SU-DHL-6 (cell line): Measurements from ENCODE around the gene ITGB6.

ENCODE experiments used
- H2AFZ ChIP-seq: fragments of 200-600 bp; sonication (generic); 2 replicates; pipeline ENCODE4 v1.6.1; 2014; ENCODE audit warnings: low read depth, mild to moderate bottlenecking, moderate library complexity, mixed read lengths, antibody characterized with exemption, low read length; ENCODE audit not compliant: severe bottlenecking
- H3F3A ChIP-seq: fragments of 200-600 bp; shearing (Covaris generic); 2 replicates; pipeline ENCODE4 v1.6.0; 2016; ENCODE audit warnings: antibody characterized with exemption, mild to moderate bottlenecking; ENCODE audit not compliant: insufficient read depth
- H3K27ac ChIP-seq: fragments of 200-600 bp; sonication (generic); 2 replicates; pipeline ENCODE4 v1.5.1; 2016; ENCODE audit warnings: low read depth, mild to moderate bottlenecking, low read length, moderate library complexity, mixed read lengths
- H3K27me3 ChIP-seq: fragments of 200-600 bp; sonication (generic), shearing (Covaris generic); 2 replicates; pipeline ENCODE4 v1.6.0; 2014; ENCODE audit warnings: mild to moderate bottlenecking, low read length
- H3K36me3 ChIP-seq: fragments of 200-600 bp; sonication (generic); 2 replicates; pipeline ENCODE4 v1.6.1; 2014; ENCODE audit warnings: mild to moderate bottlenecking, low read length, mixed read lengths
- H3K4me2 ChIP-seq: fragments of 300-600, 200-600 bp; shearing (Covaris generic), sonication (generic); 2 replicates; pipeline ENCODE4 v1.6.0; 2014; ENCODE audit warnings: low read length, low read depth, mild to moderate bottlenecking; ENCODE audit not compliant: poor library complexity, severe bottlenecking
- H3K4me3 ChIP-seq: fragments of 200-600 bp; sonication (generic); 2 replicates; pipeline ENCODE4 v1.5.1; 2014; ENCODE audit warnings: antibody characterized with exemption, low read length, mild to moderate bottlenecking, mixed read lengths; ENCODE audit not compliant: insufficient read depth, poor library complexity, severe bottlenecking
- H3K79me2 ChIP-seq: fragments of 200-600 bp; sonication (generic); 2 replicates; pipeline ENCODE4 v1.6.1; 2014; ENCODE audit warnings: mild to moderate bottlenecking, low read length, moderate library complexity; ENCODE audit not compliant: insufficient read depth
- H3K9ac ChIP-seq: fragments of 200-600 bp; sonication (generic); 2 replicates; pipeline ENCODE4 v1.7.0; 2014; ENCODE audit warnings: mild to moderate bottlenecking, low read length
- H3K9me2 ChIP-seq: fragments of 200-600 bp; sonication (generic); replicated peaks from 2 replicates; pipeline ENCODE4 v1.6.1; 2014; ENCODE audit warnings: low read length; ENCODE audit not compliant: insufficient read depth
- H3K9me3 ChIP-seq: fragments of 200-600 bp; sonication (generic); 2 replicates; pipeline ENCODE4 v1.6.1; 2014; ENCODE audit warnings: low read length, mixed read lengths; ENCODE audit not compliant: insufficient read depth
- H4K20me1 ChIP-seq: fragments of 200-600 bp; sonication (generic); 2 replicates; pipeline ENCODE4 v1.6.1; 2014; ENCODE audit warnings: low read depth, mild to moderate bottlenecking, antibody characterized with exemption, low read length, moderate library complexity, mixed read lengths
- CTCF ChIP-seq: fragments of 200-600 bp; sonication (generic); IDR thresholded peaks from one replicate; pipeline ENCODE4 v1.5.1; 2017; ENCODE audit warnings: antibody characterized with exemption, mild to moderate bottlenecking, low read length, moderate library complexity; ENCODE audit not compliant: insufficient read depth, poor library complexity, severe bottlenecking
- EZH2phosphoT487 ChIP-seq: fragments of 200-600 bp; sonication (generic), shearing (Covaris generic); conservative IDR thresholded peaks from 2 replicates; pipeline ENCODE4 v1.6.1; 2018; ENCODE audit warnings: mild to moderate bottlenecking, antibody characterized with exemption, low read length, moderate library complexity, mixed read lengths

The ITGB6 gene

GRCh38 chr2:160222546-160223283 lies 22.6 kb upstream of the ITGB6 start:
- Histone ChIP-seq H3K4me2 (no peak overlapping the region), H2AFZ (no peak overlapping the region), H4K20me1 (no peaks in the 10 kb centered on the region), H3F3A (no peaks in the 10 kb centered on the region), H3K36me3 (no peaks in the 10 kb centered on the region), H3K9me2 (no peaks in the 10 kb centered on the region), H3K9ac (no peak overlapping the region), H3K79me2 (no peaks in the 10 kb centered on the region), H3K9me3 (no peaks in the 10 kb centered on the region), H3K4me3 (no peak overlapping the region), H3K27ac (no peak overlapping the region), H3K27me3 (no peaks in the 10 kb centered on the region)
- TF ChIP-seq EZH2phosphoT487 (no peak), CTCF (no peak)

- Histone ChIP-seq H3K27ac (no peak overlapping the region), H3K9me2 (no peaks in the 10 kb centered on the region), H3K9me3 (no peaks in the 10 kb centered on the region), H4K20me1 (no peaks in the 10 kb centered on the region), H3K27me3 (no peaks in the 10 kb centered on the region), H3K36me3 (no peaks in the 10 kb centered on the region), H3F3A (no peaks in the 10 kb centered on the region), H3K79me2 (no peaks in the 10 kb centered on the region), H3K9ac (no peak overlapping the region), H3K4me2 (no peak overlapping the region), H2AFZ (no peak overlapping the region), H3K4me3 (no peak overlapping the region)
- TF ChIP-seq CTCF = no peak
- TF ChIP-seq EZH2phosphoT487 = no peak
Measured at GRCh38 chr2:160221391-160222276, 21.6 kb upstream of the ITGB6 start.

- Histone ChIP-seq H3K27ac (no peak overlapping the region), H3K9ac (no peak overlapping the region), H3K27me3 (no peaks in the 10 kb centered on the region), H3K4me3 (no peak overlapping the region), H2AFZ (no peak overlapping the region), H3K79me2 (no peaks in the 10 kb centered on the region), H3K4me2 (no peak overlapping the region), H3F3A (no peaks in the 10 kb centered on the region), H3K36me3 (no peaks in the 10 kb centered on the region), H3K9me2 (no peaks in the 10 kb centered on the region), H4K20me1 (no peaks in the 10 kb centered on the region), H3K9me3 (no peaks in the 10 kb centered on the region)
- TF ChIP-seq EZH2phosphoT487 (no peak), CTCF (no peak)
Measured at GRCh38 chr2:160220545-160221009, 20.5 kb upstream of the ITGB6 start.
